ENCODE data around the gene RNU1-3.
"Not testable (repeated sequence)": the region's sequence is repeated elsewhere in the genome, so short reads cannot be mapped to it uniquely, and the experiment has no call there.

Gene RNU1-3

GRCh38 chr1:16684738-16685337 is 18.1 kb upstream of the RNU1-3 start:
- not testable (repeated sequence) for H3K9ac ChIP-seq (ENCODE audit: low read depth, low read length); H3K36me3 ChIP-seq (ENCODE audit: insufficient read depth, low read length); H3K9me3 ChIP-seq (ENCODE audit: control insufficient read depth, insufficient read depth, low read length); H3K4me1 ChIP-seq (ENCODE audit: insufficient read depth, low read length)

DNA sequence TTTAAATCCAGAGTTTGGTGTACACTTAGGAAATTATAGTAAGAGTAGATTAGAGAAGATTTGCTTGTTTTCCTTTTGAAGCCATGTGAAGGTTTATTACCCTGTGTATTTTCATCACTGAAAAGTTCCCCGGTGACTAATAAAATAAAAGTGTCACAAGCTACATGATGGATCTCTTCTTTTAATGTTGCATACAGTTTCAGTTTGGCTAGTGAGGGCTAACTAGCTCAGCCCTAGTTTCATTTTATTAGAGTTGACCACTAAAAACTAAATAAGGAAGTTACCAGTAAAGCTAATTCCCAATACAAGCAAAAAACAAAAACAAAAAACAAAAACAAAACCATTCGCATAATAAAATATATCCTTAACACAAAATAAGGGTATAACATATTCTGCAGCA is 17.4 kb upstream of the RNU1-3 start:
- H3K4me1 ChIP-seq (ENCODE audit: insufficient read depth, low read length); H3K36me3 ChIP-seq (ENCODE audit: insufficient read depth, low read length); H3K9me3 ChIP-seq (ENCODE audit: control insufficient read depth, insufficient read depth, low read length); H3K9ac ChIP-seq (ENCODE audit: low read depth, low read length): not testable (repeated sequence)

- H3K36me3 ChIP-seq (ENCODE audit: insufficient read depth, low read length); H3K9ac ChIP-seq (ENCODE audit: low read depth, low read length); H3K9me3 ChIP-seq (ENCODE audit: control insufficient read depth, insufficient read depth, low read length); H3K4me1 ChIP-seq (ENCODE audit: insufficient read depth, low read length): not testable (repeated sequence)
Observed at GRCh38 chr1:16682803-16683202, 16.1 kb upstream of the RNU1-3 start.

DNA sequence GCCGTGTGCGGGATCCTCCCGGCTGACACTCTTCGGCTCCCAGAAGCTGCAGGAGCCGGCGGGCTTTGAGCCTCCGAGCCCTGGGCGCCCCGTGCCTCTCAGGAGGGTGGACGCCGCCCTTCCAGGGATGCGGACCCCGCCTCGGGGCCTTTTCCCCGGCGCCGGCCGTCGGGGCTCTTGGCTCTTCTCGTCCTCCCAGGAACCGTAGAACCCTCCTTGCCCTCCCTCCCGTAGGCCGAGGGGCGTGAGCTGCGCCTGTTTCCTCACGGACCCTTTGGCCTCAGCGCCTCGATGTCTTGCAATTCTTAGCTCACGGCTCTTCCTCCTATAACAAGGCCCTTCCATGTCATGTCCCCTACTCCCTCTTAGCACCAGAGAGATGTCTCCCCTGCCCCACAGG is 13.6 kb upstream of the RNU1-3 start:
- not testable (repeated sequence) for H3K9me3 ChIP-seq (ENCODE audit: control insufficient read depth, insufficient read depth, low read length); H3K36me3 ChIP-seq (ENCODE audit: insufficient read depth, low read length); H3K4me1 ChIP-seq (ENCODE audit: insufficient read depth, low read length)
- peak overlapping the region; percentile 58; the same call in 1 of the 2 replicates for H3K9ac ChIP-seq (ENCODE audit: low read depth, low read length)

- H3K9me3 ChIP-seq (ENCODE audit: control insufficient read depth, insufficient read depth, low read length): no peaks in the 10 kb centered on the region
- no peaks in the 10 kb centered on the region; the same call in 1 of the 2 replicates for H3K4me1 ChIP-seq (ENCODE audit: insufficient read depth, low read length)
- H3K9ac ChIP-seq (ENCODE audit: low read depth, low read length): peak overlapping the region; percentile 16; the same call in 1 of the 2 replicates
- no peaks in the 10 kb centered on the region for H3K36me3 ChIP-seq (ENCODE audit: insufficient read depth, low read length)
Observed at GRCh38 chr1:16677552-16678431, 11.0 kb upstream of the RNU1-3 start.

GRCh38 chr1:16676661-16677523 is 10.1 kb upstream of the RNU1-3 start:
- H3K36me3 ChIP-seq (ENCODE audit: insufficient read depth, low read length); H3K9me3 ChIP-seq (ENCODE audit: control insufficient read depth, insufficient read depth, low read length); H3K4me1 ChIP-seq (ENCODE audit: insufficient read depth, low read length); H3K9ac ChIP-seq (ENCODE audit: low read depth, low read length): not testable (repeated sequence)

DNA sequence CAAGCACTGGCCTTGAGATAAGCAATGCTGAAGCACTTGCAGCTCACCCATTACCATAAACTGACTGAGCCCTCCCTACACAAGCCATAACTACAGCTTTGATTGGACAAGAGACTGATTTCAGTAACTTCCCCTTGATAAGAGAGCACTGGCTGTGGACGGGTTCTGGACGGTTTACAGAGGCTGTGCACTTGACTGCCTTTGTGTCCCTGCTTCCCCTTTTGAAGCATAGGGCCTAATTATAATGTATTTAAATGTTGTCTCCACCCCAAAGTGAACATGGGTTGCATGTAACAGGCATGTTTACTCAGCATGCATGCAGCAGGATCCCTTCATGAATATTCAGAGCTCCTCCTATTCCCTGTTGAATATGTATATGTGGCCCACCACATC is 8.4 kb upstream of the RNU1-3 start:
- not testable (repeated sequence) for H3K9me3 ChIP-seq (ENCODE audit: control insufficient read depth, insufficient read depth, low read length); H3K36me3 ChIP-seq (ENCODE audit: insufficient read depth, low read length); H3K9ac ChIP-seq (ENCODE audit: low read depth, low read length); H3K4me1 ChIP-seq (ENCODE audit: insufficient read depth, low read length)

DNA sequence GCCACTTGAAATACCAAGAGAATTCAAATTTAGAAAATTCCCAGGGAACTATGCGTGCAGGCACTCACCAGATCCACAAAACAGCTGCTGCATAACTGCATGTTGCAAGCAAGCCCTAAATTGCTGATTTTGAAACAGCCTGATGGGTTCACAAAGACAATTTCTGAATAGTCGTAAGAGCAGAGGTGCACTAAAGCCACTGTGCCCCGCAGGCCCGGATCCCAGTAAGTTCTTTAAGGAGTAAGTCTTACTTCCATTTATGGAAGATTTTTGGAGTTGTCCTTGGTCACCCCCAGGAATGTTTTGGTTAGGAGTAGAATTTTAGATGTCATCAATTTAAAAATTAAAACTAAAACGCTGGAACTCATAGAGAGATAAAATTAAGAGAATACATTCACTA is 7.2 kb upstream of the RNU1-3 start:
- not testable (repeated sequence) for H3K9ac ChIP-seq (ENCODE audit: low read depth, low read length); H3K9me3 ChIP-seq (ENCODE audit: control insufficient read depth, insufficient read depth, low read length); H3K4me1 ChIP-seq (ENCODE audit: insufficient read depth, low read length); H3K36me3 ChIP-seq (ENCODE audit: insufficient read depth, low read length)

GRCh38 chr1:16665836-16666235 is 912 bp downstream of the RNU1-3 start:
- not testable (repeated sequence) for H3K4me1 ChIP-seq (ENCODE audit: insufficient read depth, low read length); H3K9ac ChIP-seq (ENCODE audit: low read depth, low read length); H3K36me3 ChIP-seq (ENCODE audit: insufficient read depth, low read length); H3K9me3 ChIP-seq (ENCODE audit: control insufficient read depth, insufficient read depth, low read length)

DNA sequence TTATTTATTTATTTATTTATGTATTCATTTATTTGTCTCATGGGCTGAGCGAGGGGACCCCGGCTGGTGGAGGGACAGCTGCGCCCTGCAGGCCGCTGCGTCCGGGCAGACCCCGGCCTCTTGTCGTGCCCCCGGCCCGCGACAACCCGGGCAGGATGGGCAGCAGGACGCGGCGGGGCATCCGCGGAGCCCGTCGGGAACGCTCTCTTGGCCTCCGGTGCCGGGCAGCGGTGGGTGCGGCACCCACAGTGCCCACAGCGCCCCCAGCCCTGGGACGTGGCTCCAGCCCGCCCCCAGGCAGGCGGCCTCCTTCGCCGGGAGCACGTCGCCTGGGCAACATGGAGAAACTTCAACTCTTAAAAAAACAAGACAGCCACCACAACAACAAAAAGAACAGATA is 8.5 kb downstream of the RNU1-3 start:
- H3K9ac ChIP-seq (ENCODE audit: low read depth, low read length); H3K4me1 ChIP-seq (ENCODE audit: insufficient read depth, low read length); H3K9me3 ChIP-seq (ENCODE audit: control insufficient read depth, insufficient read depth, low read length); H3K36me3 ChIP-seq (ENCODE audit: insufficient read depth, low read length): not testable (repeated sequence)

GRCh38 chr1:16656981-16657683 is 9.6 kb downstream of the RNU1-3 start:
- H3K9me3 ChIP-seq (ENCODE audit: control insufficient read depth, insufficient read depth, low read length); H3K9ac ChIP-seq (ENCODE audit: low read depth, low read length); H3K36me3 ChIP-seq (ENCODE audit: insufficient read depth, low read length); H3K4me1 ChIP-seq (ENCODE audit: insufficient read depth, low read length): not testable (repeated sequence)

GRCh38 chr1:16656574-16656973 is 10.2 kb downstream of the RNU1-3 start:
- H3K9ac ChIP-seq (ENCODE audit: low read depth, low read length); H3K4me1 ChIP-seq (ENCODE audit: insufficient read depth, low read length); H3K9me3 ChIP-seq (ENCODE audit: control insufficient read depth, insufficient read depth, low read length); H3K36me3 ChIP-seq (ENCODE audit: insufficient read depth, low read length): not testable (repeated sequence)

DNA sequence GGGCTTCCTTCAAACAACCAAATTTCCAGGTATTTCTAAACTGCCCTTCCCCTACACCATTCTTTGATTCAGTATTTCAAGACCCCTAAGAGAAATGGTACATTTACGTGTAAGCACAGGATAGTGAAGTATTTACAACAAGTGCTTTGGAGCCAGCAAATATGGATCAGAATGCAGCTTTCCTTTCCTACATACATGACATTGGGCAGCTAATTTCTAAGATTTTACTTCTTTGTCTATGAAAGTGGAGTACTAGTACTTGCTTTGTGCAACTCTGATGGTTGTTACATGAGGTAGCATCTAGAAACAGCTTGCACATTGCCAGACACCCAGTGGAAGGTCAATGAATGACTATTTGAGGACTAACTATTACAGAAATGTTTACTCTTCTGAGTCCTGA is 15.2 kb downstream of the RNU1-3 start:
- not testable (repeated sequence) for H3K9me3 ChIP-seq (ENCODE audit: control insufficient read depth, insufficient read depth, low read length); H3K9ac ChIP-seq (ENCODE audit: low read depth, low read length); H3K4me1 ChIP-seq (ENCODE audit: insufficient read depth, low read length); H3K36me3 ChIP-seq (ENCODE audit: insufficient read depth, low read length)

DNA sequence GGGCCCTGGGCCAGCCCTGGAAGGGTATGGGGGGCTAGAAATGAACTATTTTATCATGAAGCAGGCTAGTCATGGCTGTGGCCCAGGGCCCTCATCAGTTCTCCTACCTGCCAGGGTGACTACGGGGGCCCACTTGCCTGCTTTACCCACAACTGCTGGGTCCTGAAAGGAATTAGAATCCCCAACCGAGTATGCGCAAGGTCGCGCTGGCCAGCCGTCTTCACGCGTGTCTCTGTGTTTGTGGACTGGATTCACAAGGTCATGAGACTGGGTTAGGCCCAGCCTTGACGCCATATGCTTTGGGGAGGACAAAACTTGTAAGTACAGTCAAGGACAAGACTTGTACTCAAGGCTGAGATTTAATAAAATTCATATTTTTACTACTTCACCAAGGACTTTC is 16.8 kb downstream of the RNU1-3 start:
- not testable (repeated sequence) for H3K36me3 ChIP-seq (ENCODE audit: insufficient read depth, low read length); H3K4me1 ChIP-seq (ENCODE audit: insufficient read depth, low read length); H3K9ac ChIP-seq (ENCODE audit: low read depth, low read length); H3K9me3 ChIP-seq (ENCODE audit: control insufficient read depth, insufficient read depth, low read length)
